NCI-H1694 treated with DMSO at 0.1 percent for 48 hours (cell line): ENCODE data around the gene ZNF638.

Experiments used
- DNase-seq: peaks from one replicate; lab custom pipeline; 2025; lab: John Stamatoyannopoulos, UW

ZNF638 gene

DNA sequence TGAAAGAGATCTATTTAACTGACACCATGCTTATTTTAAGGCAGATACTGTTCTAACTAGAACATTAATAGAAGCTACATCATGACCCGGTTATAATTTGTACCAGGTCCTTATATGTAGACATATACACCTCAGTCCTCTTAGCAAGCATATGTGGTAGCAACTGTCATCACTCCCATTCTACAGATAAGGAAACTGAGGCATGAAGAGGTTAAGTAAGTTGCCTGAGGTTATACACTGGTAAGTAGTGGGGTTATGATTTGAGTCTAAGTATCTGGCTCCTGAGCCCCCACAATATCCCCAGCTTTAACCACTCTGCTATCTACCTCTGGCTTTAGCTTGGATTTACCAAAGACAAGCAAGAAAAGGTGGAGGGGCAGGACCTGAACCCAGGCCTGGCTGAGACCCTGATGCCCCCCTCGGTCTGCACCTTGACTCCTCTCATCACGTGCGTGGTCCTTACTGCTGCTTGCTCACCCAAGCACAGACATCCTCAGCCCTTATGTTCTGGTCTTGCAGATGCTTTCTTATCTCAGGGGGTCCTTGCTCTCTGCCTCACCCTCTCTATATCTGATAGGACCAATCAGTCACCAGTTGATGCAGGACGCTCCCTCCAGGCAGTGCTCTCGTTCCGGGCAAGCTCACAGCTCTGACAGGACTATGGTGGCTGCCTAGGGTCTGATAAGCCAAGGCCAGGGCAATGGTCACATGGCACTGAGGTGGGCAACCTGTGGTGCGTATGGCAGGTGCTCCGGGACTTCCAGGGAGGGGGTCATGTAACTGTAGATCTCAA, 125.7 kb downstream of the ZNF638 start:
- DNase-seq: no peak

- DNase-seq: no peak
Measured at GRCh38 chr2:71457923-71458322, 126.3 kb downstream of the ZNF638 start.

DNA sequence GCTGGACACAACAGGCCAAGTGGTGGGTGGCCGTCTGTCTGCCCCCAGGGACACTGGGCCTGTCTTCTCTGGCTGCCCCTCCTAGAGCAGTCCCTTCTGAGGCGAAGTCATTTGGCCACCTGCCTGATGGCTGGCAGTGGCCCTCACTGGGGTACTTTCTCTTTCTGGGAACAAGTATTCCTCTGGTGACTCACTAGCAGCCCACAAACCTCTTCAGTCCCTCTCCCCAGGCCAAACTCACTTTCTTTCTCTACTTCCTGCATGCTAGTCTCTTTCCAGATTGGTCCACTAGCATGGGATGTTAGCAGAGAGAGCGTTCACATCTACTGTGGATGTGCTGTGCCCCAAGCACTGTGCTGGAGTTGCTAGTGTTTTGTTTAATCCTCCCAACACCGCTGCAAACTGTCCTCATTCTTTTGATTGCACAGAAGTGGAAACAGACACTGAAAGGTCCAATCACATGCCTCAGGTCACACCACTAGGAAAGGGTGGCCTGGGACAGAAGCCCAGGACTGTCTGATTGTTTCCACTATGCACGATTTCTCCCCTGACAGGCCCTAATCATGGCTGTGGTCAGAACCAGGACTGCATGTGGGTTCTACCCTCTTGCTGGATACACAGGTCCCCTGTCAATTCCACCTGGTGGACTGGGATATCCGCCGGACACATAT, 127.0 kb downstream of the ZNF638 start:
- no peak for DNase-seq

- DNase-seq: no peak
Measured at GRCh38 chr2:71459084-71459431, 127.5 kb downstream of the ZNF638 start.

- no peak for DNase-seq
Measured at GRCh38 chr2:71460056-71460455, 128.5 kb downstream of the ZNF638 start.

DNA sequence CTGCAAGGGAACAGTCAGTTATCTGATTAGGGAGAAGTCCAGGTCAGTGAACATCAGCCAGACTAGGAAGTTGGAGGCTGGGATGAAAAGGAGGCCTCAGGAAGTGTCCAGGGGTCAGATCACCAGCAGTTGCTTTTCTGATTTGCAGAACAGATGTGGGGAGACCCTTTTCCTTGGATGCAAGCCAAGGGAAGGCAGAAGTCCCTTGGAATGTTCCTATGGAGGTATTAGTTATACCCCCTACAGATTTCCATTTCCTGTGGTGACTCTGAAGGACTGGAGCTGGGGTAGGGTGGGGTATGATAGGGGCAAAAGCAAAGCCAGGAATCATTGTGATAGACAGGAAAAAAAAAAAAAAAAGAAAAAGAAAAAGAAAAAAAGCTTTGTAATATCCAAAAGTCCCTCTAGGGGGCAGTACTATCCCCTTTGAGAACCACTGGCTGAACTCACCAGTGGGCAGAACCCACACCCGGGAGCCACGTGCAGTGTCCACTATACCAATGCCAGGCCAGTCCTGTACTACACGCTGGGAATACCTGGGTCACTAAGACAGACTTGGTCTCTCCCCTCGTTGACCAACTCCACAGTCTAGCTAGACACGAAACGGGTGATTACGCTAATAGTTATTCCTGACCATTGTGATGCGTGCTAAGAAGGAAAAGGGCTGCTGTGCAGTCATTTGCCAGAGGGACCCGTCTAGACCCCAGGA, 129.2 kb downstream of the ZNF638 start:
- DNase-seq: no peak

GRCh38 chr2:71461304-71461671, 129.7 kb downstream of the ZNF638 start:
- DNase-seq: no peak

- no peak for DNase-seq
Measured at GRCh38 chr2:71462056-71462605, 130.5 kb downstream of the ZNF638 start.

DNA sequence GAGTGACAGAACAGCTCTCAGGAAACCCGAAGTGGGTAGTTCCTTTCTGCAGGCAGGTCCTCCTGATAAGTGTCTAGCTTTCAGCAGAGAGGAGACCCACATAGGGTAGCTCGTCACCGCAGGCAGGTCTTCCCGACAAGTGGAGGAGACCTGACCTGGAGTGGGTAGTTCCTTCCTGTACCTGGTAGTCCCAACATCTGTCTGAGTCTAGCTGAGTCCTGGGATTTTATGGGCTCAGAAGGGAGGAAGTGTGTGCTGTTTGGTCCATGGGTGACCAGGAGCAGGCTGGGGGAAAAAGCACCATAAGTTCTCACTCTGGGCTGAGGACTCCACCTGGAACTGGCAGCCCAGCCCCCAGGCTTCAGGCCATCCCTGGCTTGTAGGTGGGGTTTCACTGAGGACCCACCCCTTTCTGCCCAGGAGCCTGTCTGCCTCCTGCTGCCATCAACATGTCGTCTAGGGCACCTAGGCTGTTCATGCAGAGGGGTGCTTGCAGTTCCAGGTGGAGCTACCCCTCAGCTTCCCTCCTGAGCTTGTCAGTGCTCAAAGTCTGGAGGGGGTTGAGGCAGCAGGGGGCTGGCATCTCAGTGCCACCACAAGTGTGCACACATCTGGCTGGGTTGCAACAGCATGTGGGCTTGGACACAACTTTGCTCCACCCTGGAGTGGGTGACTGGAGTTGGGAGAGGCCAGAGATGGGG, 131.2 kb downstream of the ZNF638 start:
- no peak for DNase-seq

- no peak for DNase-seq
Measured at GRCh38 chr2:71463342-71463654, 131.7 kb downstream of the ZNF638 start.

DNA sequence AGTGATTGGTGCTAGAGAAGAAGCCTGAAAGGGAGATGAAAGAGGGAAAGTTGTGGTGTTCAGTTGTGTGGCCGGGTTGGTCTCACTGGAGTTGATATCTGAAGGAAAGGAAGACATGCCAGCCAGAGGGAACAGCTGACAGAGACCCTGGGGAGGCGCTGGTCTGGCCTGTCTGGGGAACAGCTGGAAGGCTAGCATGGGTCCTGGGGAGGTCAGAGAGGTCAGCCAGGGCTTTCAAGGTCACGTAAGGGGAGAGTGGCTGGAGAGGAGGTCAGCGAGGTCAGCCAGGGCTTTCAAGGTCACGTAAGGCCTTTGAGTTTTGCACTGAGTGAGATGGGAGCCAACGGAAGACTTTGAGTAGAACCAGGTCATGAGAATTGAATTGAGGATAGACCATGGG, 132.8 kb downstream of the ZNF638 start:
- no peak for DNase-seq

GRCh38 chr2:71465356-71465755, 133.8 kb downstream of the ZNF638 start:
- no peak for DNase-seq

DNA sequence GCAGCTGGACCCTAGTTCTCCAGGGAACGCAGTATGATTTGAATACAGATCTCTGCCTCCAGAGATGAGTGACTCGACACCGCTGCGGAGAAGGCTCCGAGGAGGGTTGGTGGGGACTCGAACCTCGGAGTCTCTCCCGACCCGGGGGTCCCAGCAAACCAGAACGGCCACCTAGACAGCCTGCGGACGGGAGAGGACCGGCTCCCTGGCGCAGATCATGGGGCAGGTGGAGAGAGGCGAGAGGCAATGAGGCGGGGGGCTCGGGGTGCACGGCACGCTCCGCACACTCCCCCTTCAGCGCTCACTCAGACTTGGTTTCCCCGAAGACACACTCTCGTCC, 134.3 kb downstream of the ZNF638 start:
- no peak for DNase-seq

- DNase-seq: no peak
Measured at GRCh38 chr2:71466301-71467179, 135.0 kb downstream of the ZNF638 start.

DNA sequence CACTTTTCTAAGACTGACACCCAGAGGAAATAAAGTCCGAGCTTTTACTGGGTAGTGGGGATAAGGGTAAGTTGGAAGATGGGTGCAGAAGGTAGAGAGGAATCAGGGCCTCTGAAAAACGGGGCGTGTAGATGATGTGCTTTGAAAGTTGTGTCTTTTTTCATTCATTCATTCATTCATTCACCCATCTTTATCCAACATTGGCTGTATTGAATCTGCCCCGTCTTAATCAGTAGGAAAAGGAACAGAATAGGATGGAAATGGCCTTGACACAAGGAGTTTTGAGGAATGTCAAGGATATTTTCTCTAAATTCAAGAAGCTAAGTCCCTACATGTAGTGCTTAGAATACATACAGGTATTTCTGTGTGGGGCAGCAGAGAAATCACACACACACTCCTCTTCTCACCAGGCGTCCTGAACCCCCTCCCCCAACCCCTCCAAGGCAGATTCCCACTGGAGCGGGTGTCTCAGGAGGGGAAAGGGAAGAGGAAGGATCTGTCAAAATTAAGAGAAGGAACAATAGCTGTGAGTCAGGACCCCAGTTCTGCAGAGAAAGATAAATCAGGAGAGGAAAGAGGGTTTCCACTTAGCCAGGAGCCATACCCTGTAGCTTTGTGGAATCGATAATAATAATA, 135.7 kb downstream of the ZNF638 start:
- DNase-seq: no peak

DNA sequence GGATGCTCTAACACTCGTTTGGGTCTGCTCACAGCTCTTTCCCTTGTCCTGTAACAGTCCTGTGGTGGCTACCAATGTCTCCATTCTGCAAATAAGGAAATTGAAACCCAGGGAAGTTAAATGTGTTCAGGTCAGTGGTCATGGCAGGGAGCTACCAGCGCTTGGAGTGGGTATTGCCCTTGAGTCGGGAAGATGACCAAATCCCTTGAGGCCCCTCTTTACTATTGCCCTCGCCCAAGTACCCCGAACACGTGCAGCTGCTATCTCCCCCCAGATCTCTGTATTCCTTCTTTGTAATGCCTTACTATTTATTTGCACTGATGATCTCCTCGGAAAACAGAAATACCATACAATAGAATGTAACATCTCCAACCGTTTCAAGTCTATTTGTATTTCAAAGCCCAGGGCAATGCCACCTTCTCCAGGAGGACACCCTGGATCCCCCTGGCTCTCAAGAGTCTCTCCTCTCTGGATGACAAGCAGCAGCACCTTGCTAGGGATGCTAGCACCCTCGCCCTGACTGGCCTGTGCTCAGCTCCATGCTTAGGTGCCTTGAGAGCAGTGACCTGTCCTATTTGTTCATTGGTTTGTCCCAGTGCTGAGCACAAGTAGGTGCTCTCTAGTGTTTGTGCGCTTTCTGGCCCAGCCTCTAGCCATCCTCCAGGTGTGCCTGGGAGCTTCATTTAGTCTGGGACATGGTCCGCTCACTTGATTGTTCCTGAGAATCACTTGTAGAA, 136.9 kb downstream of the ZNF638 start:
- DNase-seq: no peak

DNA sequence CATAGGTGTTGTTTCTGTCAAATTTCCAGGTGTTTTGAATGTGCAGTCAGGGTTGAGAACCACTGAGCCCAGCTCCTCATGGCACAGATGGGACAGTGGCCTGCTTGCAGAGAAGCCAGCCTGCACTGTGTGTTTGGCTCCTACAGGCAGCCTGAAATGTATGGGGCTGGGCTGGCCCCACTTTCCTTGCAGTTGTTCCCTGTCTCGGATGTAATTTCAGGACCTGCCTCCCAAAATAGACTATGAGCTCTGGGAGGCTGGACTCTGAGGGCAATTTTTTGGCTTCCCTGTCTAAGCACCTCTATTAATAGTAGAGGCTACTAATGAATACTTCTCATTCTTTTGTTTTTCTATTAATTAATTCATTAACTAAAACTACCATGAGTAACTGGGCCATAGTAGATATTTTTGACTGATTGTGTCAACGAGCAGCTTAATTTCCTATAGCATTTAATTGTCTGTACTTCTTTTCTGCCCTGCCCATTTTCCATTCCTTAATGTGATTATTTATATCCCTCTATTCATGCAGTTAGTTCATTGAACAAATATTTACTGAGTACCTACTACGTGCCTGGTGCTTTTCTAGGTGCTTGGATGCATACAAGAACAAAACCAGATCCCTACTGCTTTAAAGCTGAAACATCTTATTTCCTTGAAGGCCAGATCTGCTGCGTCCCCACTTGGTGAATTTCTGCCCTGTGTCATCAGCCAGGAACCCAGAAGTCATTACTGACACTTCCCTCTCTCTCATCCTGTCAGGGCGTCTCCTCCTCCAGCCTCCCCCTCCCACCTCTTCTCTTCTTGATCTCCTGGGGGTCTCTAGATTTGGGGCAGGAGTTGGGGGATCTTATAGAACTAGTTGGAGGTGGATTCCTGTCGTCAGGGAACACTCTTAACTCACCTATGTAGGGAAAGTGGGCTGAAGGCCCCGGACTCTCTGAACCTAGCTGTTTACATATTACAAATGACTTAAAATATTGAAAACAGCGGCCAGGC, 138.1 kb downstream of the ZNF638 start:
- DNase-seq: no peak

DNA sequence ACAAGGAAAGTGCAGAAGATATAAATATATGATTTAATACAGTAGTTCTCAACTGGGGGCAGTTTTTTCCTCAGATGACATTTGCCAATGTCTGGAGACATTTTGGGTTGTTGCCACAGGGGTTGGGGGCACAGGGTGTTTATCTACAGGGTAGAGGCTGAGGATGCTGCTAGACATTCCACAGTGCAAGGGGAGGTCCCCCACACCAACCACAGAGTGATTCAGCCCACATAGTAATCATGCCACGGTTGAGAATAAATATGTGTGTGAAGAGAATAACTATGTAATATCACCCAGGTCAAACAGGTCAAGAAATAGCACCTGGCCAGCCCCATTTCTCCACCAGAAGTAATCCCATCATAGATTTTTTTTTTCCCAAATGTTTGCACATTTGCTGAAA, 139.7 kb downstream of the ZNF638 start:
- DNase-seq: no peak

- no peak for DNase-seq
Measured at GRCh38 chr2:71472019-71472418, 140.4 kb downstream of the ZNF638 start.
